Effector memory CD4-positive, alpha-beta T cell (primary cell): Measurements from ENCODE around the gene ZFHX3.

Source experiments
- DNase-seq, 3 donors: peaks; one replicate each; pipeline ENCODE4 v3.0.0-alpha.2; 2020
- H3K27ac ChIP-seq: 2 replicates; pipeline ENCODE4 v1.7.0; 2013; ENCODE audit warnings: mild to moderate bottlenecking, low read length, moderate library complexity; ENCODE audit not compliant: insufficient read depth, poor library complexity, severe bottlenecking
- H3K27me3 ChIP-seq: replicated peaks from 2 replicates; pipeline ENCODE4 v1.7.0; 2013; ENCODE audit warnings: mild to moderate bottlenecking, low read length; ENCODE audit not compliant: insufficient read depth, control insufficient read depth, poor library complexity, severe bottlenecking
- H3K36me3 ChIP-seq: 2 replicates; pipeline ENCODE4 v1.7.0; 2013; ENCODE audit warnings: mild to moderate bottlenecking, low read length, moderate library complexity; ENCODE audit not compliant: control insufficient read depth, insufficient read depth
- H3K4me1 ChIP-seq: 2 replicates; pipeline ENCODE4 v1.7.0; 2013; ENCODE audit warnings: low read length, mild to moderate bottlenecking; ENCODE audit not compliant: control insufficient read depth, insufficient read depth, poor library complexity, severe bottlenecking
- H3K4me3 ChIP-seq: 2 replicates; pipeline ENCODE4 v1.7.0; 2013; ENCODE audit warnings: low read length, low read depth, mild to moderate bottlenecking; ENCODE audit not compliant: insufficient read depth, poor library complexity, severe bottlenecking
- H3K9me3 ChIP-seq: 2 replicates; pipeline ENCODE4 v1.7.0; 2013; ENCODE audit warnings: mild to moderate bottlenecking, low read length, moderate library complexity; ENCODE audit not compliant: control insufficient read depth

Gene ZFHX3

DNA sequence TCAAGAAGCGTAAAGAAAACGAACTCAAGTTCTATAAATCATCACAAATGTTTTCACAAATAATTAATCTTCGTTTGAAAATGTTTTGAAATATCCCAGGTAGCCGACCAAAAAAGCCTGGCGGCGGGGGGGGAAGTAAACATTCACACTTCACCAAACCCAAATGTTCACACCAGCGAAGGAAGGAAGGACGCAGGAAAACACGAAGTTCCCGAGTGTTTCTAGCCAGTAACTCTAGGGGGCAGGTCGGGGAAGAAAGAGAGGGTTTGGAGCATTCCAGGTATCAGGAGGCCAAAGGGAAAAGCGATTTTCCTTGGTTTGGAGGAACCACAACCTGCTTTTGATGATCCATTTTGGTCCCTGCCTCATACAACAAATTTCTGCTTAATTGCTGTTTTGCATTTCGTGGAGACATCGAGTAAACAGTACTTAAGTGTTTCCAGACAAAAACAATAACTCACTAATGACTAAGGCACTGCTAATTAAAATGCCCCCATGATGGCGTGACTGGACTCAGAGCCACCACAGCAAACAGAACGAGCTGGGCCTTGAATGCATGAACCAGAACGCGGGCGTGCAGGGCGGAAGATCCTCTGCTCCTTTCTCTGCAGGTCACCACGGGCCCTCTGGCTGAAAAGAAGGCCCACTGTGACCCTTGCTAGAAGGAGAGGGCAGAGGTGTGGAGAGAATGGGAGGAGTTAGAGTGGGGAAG is 16.6 kb downstream of the ZFHX3 start:
- H3K4me1 ChIP-seq = no peaks in the 10 kb centered on the region
- H3K27ac ChIP-seq = no peak overlapping the region

DNA sequence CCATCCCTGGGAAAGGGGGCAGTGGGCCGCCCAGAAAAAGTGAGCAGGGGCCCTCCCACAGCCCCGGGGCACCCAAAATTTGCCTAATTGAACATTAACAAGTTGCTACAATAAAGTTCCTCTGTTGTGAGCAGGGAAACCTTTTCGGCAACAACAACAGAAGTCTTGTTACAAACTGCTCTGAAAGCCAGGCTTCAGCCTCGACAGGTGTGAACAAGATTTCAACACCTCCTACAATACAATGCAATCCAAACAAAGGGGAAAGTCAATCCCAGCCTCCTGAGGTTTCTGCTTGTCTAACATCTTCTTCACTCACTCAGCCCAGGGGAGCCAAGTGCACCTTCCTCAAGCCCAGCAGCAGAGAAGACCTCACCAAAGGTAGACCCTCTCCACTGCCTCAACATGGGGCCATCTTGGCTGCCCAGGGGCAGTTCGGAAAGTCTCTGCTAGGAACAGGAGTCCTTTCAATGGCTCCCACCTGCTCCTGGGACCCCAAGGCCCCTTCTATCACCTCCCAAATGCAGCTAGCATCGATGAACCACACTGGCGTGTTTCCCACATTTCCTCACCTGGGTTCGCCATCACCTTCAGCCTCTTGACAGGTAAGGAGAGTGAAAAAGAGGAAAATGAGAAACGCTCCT is 19.1 kb downstream of the ZFHX3 start:
- Histone ChIP-seq H3K4me1 (no peaks in the 10 kb centered on the region), H3K27ac (no peak overlapping the region), H3K36me3 (no peaks in the 10 kb centered on the region), H3K9me3 (no peaks in the 10 kb centered on the region), H3K4me3 (no peak overlapping the region), H3K27me3 (no peaks in the 10 kb centered on the region)
- DNase-seq = no peak

More for the DNA sequence above, 16.6 kb downstream of the ZFHX3 start:
- Histone ChIP-seq H3K9me3 (no peaks in the 10 kb centered on the region), H3K4me3 (no peak overlapping the region), H3K36me3 (no peaks in the 10 kb centered on the region), H3K27me3 (peaks cover 5% of the 10 kb centered on the region)
- DNase-seq = no peak

DNA sequence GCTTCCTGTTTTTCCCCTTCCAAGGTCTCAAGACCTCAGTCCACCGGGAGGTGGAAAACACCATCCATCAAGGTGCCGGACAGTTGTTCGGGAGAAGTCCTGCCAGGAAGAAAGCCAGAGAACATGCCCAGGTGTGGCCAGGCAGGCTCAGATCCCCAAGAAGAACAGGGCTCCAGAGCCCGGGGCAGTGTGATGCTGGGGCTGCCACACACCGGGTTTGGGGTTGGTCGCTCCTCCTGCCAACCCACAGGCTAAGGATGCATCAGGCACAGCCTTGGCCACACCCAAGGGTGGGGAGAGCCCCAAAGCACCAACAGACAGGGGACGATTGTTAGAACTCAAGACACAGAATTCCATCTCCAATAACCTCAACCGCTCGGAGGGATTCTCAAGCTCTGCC is 19.7 kb downstream of the ZFHX3 start:
- no peak overlapping the region for H3K27ac ChIP-seq
- H3K9me3 ChIP-seq = no peaks in the 10 kb centered on the region
- no peak overlapping the region for H3K4me3 ChIP-seq
- no peaks in the 10 kb centered on the region for H3K36me3 ChIP-seq
- no peaks in the 10 kb centered on the region for H3K27me3 ChIP-seq
- no peaks in the 10 kb centered on the region for H3K4me1 ChIP-seq
- no peak for DNase-seq

DNA sequence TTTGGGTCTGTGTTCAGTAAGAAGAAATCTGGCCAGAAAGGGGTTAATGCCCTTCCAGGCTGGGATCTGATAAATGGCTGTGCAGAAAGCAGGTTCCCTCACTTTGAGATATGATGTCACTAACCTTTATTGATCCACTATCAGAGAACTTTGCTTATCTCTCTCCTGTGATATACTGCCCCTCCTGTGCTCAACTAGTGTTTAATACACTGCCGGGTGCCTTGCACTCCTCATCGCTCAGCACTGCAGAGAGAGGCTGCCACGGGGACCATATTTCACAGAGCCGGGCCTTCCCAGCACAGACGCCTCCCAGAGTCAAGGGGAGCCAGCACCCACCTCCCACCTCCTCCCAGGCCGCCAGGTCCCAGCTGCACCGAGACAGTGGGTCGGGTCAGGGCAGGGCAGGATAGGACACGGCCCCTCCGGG is 20.2 kb downstream of the ZFHX3 start:
- Histone ChIP-seq H3K4me3 (no peak overlapping the region), H3K9me3 (no peaks in the 10 kb centered on the region), H3K27ac (no peak overlapping the region), H3K4me1 (no peaks in the 10 kb centered on the region), H3K36me3 (no peaks in the 10 kb centered on the region), H3K27me3 (no peaks in the 10 kb centered on the region)
- no peak for DNase-seq

DNA sequence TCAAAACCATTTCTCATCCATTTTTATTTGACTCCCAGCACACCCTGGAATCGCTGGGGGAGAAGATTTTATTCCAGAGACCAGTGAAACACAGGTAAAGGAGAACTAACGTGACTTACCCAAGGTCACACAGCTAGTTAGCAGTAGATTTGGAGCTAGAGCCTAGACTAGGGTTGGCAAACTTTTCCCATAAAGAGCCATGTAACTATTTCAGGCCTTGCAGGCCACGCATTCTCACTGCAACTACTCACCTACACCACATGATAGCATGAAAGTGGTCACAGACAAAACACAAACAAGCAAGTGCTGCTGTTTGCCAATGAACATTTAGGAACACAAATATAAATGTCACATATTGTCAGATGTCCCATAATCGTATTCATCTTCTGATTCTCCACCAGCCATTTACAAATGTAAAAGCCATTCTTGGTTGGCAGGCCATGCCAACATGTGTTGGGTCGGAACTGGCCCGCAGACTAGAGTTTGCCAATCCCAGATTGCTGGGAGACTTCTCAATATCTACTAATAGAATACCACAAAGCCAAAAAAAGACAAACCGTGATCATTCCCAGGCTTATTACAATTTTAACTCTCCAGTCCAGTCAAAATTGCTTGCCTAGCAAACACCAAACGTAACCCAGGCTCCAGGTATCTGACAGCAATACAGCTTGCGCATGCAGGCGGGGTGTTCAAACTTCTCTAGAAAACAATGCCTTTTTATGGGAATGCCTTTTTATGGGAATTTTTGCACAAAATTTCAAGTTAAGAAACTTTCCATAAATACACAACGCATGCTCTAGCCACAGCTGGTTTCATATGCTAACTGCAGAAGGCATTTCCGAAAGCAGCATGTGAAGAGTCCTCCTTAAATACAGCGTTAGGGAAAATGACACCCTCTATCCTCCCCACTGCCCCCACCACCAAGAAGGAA is 20.9 kb downstream of the ZFHX3 start:
- no peaks in the 10 kb centered on the region for H3K9me3 ChIP-seq
- no peak for DNase-seq
- H3K27ac ChIP-seq = no peak overlapping the region
- H3K27me3 ChIP-seq = no peaks in the 10 kb centered on the region
- H3K4me1 ChIP-seq = no peaks in the 10 kb centered on the region
- no peaks in the 10 kb centered on the region for H3K36me3 ChIP-seq
- H3K4me3 ChIP-seq = no peak overlapping the region

DNA sequence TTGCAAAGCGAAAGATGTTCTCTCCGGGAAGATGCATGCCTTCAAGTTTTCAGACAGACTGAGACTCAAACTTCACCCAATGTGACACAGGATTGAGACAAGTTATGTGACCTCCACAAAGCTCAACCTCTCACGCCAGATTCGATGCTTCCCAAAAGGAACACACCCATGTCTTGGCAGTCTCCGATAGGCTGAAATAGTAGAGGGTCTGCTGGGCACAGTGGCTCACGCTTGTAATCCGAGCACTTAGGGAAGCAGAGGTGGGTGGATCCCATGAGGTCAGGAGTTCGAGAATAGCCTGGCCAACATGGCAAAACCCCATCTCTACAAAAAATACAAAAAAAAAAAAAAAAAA is 22.1 kb downstream of the ZFHX3 start:
- Histone ChIP-seq H3K36me3 (no peaks in the 10 kb centered on the region), H3K4me1 (no peaks in the 10 kb centered on the region), H3K27ac (no peak overlapping the region), H3K27me3 (no peaks in the 10 kb centered on the region), H3K9me3 (no peaks in the 10 kb centered on the region), H3K4me3 (no peak overlapping the region)
- no peak for DNase-seq

DNA sequence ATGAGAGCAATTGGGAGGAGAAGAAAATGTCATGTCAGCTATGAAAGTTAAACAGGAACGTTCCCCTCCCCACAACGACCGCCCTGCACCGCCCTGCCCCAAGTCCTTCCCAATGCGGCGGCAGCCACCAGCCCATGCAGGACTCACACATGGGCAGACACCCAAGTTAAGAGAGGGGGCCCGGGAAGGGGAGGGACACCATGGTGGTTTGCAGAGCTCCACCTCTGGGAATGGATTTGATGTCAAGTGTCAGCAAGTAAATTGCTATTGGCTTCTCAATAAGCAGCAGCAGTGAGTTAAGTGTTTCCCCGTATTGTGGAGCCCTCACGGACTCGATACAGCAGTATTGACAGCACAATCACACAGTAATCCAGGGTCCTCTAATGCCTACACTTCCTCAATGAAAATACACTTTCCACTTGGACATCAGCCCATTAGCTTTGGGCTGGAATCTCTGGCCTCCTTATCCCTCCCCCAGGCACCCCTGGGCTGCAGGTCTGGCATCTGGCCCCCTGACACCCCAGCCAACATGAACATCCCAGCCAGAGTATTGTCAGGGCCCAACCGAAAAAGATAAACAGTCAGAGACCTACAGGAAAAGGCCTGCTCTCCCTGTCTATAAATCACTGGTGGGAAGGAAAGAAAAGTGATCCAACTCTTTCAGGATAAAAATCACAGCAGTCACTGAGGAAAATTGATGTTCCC is 22.6 kb downstream of the ZFHX3 start:
- H3K27ac ChIP-seq = no peak overlapping the region
- H3K4me3 ChIP-seq = no peak overlapping the region
- no peaks in the 10 kb centered on the region for H3K27me3 ChIP-seq
- DNase-seq = no peak
- H3K9me3 ChIP-seq = no peaks in the 10 kb centered on the region
- no peaks in the 10 kb centered on the region for H3K36me3 ChIP-seq
- no peaks in the 10 kb centered on the region for H3K4me1 ChIP-seq

DNA sequence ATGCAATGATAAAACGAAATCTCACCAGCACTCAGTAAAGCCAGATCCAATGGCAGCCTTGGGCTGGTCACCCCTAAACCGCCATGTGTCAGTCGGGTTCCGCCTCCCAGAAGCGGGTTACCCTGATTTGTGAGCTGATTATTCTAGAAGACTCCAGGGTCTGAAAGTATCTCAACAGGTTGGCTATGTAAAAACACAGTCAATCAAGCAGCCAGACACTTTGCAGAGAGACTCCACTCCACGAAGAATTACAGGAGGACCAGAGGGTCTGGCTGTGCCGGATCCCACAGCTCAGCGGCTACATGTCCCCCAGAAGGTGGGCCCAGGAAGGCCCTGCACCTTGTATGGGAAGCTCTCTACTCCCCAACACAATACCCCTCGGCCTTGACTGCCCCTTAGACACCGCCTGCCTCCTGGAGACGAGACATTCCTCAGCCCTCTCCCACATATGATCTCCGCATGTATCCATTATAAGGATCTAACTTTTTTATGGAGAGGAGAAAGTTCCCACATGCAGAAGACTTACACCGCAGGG is 23.3 kb downstream of the ZFHX3 start:
- DNase-seq = no peak
- H3K27ac ChIP-seq = no peak overlapping the region
- H3K36me3 ChIP-seq = no peaks in the 10 kb centered on the region
- no peaks in the 10 kb centered on the region for H3K4me1 ChIP-seq
- H3K27me3 ChIP-seq = no peaks in the 10 kb centered on the region
- no peak overlapping the region for H3K4me3 ChIP-seq
- H3K9me3 ChIP-seq = no peaks in the 10 kb centered on the region

DNA sequence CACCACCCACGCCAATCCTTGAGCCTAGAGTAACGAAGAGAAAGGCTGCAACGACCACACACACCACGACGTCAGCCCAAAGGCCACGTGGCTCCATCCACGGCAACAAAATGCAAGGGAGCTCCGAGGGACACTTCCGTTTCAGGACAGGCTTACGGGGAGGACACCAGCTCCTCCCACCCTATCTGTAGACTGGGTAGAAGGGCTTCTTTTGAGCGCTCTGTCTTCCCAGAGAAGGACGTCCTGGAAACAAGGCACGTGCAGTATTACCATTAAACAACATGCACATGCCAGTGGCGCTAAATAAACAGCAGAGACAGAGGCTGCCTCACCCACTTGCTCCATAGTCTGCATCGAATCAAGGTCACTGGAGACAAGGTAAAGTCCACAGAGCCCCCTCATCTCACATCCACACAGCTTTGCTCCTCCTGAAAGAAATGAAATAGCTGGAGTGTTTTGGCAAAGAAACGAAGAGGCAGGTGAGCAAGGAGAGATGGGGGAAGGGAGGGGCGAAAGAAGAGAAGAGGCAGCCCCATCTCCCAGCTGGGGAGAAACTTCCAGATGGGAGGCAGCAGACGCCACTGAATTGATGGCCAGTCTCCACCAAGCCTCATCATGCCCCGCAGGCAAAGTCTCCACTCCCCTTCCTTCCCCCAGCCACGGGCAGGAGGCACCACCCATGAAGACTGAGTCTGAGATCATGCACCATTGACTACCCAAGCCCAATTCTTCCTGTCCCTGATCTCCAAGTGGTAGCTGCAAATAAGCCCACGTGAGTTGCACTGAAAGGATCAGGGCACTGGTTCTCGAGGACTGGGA is 24.0 kb downstream of the ZFHX3 start:
- no peaks in the 10 kb centered on the region for H3K27me3 ChIP-seq
- H3K4me3 ChIP-seq = no peak overlapping the region
- H3K27ac ChIP-seq = no peak overlapping the region
- H3K9me3 ChIP-seq = no peaks in the 10 kb centered on the region
- DNase-seq = no peak
- no peaks in the 10 kb centered on the region for H3K36me3 ChIP-seq
- H3K4me1 ChIP-seq = no peaks in the 10 kb centered on the region
